ENCODE data around the gene RPTOR.

Gene RPTOR

GRCh38 chr17:80999536-81000333 lies 455.1 kb downstream of the RPTOR start:
- TF ChIP-seq GABPA (IDR thresholded peaks at IDR 0.05; ENCODE audit: low read depth) (no peak), REST (IDR thresholded peaks at IDR 0.05; ENCODE audit: insufficient replicate concordance, low read depth) (no peak), CTCF (IDR thresholded peaks at IDR 0.05; ENCODE audit: insufficient read depth, low read length) (no peak), POLR2AphosphoS5 (IDR thresholded peaks at IDR 0.05; ENCODE audit: low read depth) (no peak), SPI1 (IDR thresholded peaks at IDR 0.05; ENCODE audit: borderline replicate concordance, low read depth) (no peak)
- Histone ChIP-seq H3K27me3 (ENCODE audit: insufficient read depth, poor library complexity, severe bottlenecking) (peaks cover 8% of the 10 kb centered on the region), H3K4me3 (replicated peaks; ENCODE audit: insufficient read depth, low read length) (no peak overlapping the region), H3K27ac (replicated peaks) (no peak overlapping the region)
- DNase-seq (ENCODE audit: low read depth in 1 of 2, low spot score in 1 of 2) = no peak

- DNase-seq (ENCODE audit: low read depth in 1 of 2, low spot score in 1 of 2) = no peak
- Histone ChIP-seq H3K27ac (replicated peaks) (no peak overlapping the region), H3K27me3 (ENCODE audit: insufficient read depth, poor library complexity, severe bottlenecking) (peaks cover 9% of the 10 kb centered on the region), H3K4me3 (replicated peaks; ENCODE audit: insufficient read depth, low read length) (no peak overlapping the region)
- TF ChIP-seq POLR2AphosphoS5 (IDR thresholded peaks at IDR 0.05; ENCODE audit: low read depth) (no peak), CTCF (IDR thresholded peaks at IDR 0.05; ENCODE audit: insufficient read depth, low read length) (no peak), GABPA (IDR thresholded peaks at IDR 0.05; ENCODE audit: low read depth) (no peak), SPI1 (IDR thresholded peaks at IDR 0.05; ENCODE audit: borderline replicate concordance, low read depth) (no peak), REST (IDR thresholded peaks at IDR 0.05; ENCODE audit: insufficient replicate concordance, low read depth) (no peak)
Measured at GRCh38 chr17:81000334-81000630, 455.6 kb downstream of the RPTOR start.

GRCh38 chr17:81000631-81001357 lies 456.2 kb downstream of the RPTOR start:
- no peak for TF ChIP-seq SPI1 (IDR thresholded peaks at IDR 0.05; ENCODE audit: borderline replicate concordance, low read depth)
- no peak for TF ChIP-seq POLR2AphosphoS5 (IDR thresholded peaks at IDR 0.05; ENCODE audit: low read depth)
- TF ChIP-seq CTCF (IDR thresholded peaks at IDR 0.05; ENCODE audit: insufficient read depth, low read length) = no peak
- TF ChIP-seq REST (IDR thresholded peaks at IDR 0.05; ENCODE audit: insufficient replicate concordance, low read depth) = no peak
- no peak for TF ChIP-seq GABPA (IDR thresholded peaks at IDR 0.05; ENCODE audit: low read depth)
- DNase-seq (ENCODE audit: low read depth in 1 of 2, low spot score in 1 of 2) = no peak
- Histone ChIP-seq H3K4me3 (replicated peaks; ENCODE audit: insufficient read depth, low read length) (no peak overlapping the region), H3K27me3 (ENCODE audit: insufficient read depth, poor library complexity, severe bottlenecking) (peaks cover 9% of the 10 kb centered on the region), H3K27ac (replicated peaks) (no peak overlapping the region)
